A549 treated with AZD9567 at 1 μM for 4 hours (cell line): Measurements from ENCODE around the gene FMO2. TPM values are rescaled to one million over a fixed set of nuclear protein-coding genes. Genes with fewer than 3 reads are reported as not detected.

ENCODE experiments used
- total RNA-seq: library from RNA; stranded (reverse); fragments of 200-300 nt; extraction: Qiagen RNA extraction; gene quantifications from 5 replicates; pipeline ENCODE4 v1.2.3, GENCODE V29; 2022; ENCODE audit not compliant: insufficient read depth

FMO2 gene, protein sequence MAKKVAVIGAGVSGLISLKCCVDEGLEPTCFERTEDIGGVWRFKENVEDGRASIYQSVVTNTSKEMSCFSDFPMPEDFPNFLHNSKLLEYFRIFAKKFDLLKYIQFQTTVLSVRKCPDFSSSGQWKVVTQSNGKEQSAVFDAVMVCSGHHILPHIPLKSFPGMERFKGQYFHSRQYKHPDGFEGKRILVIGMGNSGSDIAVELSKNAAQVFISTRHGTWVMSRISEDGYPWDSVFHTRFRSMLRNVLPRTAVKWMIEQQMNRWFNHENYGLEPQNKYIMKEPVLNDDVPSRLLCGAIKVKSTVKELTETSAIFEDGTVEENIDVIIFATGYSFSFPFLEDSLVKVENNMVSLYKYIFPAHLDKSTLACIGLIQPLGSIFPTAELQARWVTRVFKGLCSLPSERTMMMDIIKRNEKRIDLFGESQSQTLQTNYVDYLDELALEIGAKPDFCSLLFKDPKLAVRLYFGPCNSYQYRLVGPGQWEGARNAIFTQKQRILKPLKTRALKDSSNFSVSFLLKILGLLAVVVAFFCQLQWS
- not detected in 5 replicates for total RNA-seq

DNA sequence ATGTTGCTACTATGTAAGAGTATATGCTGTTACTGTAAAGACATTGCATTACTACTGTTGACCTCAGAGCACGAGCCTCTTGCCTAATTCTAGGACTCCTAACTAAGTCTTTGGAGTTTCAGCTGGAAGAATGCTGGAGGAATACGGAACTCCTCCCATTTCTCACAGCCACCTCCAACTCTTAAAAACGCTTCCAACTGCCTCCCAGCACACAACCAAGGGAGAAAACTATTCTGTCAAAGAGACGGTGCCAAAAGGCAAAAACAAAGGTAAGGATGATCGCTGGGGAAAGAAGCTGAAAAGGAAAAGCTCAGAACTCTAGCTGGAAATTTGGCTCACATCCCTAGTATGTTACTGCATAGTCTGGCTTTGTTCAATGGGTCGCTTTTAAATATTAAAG, at the start of gene FMO2:
TSS of gene FMO2 (plus strand) at position 210 of the 400 bp plus-strand sequence. CDS start 414 bp downstream, outside the sequence.

DNA sequence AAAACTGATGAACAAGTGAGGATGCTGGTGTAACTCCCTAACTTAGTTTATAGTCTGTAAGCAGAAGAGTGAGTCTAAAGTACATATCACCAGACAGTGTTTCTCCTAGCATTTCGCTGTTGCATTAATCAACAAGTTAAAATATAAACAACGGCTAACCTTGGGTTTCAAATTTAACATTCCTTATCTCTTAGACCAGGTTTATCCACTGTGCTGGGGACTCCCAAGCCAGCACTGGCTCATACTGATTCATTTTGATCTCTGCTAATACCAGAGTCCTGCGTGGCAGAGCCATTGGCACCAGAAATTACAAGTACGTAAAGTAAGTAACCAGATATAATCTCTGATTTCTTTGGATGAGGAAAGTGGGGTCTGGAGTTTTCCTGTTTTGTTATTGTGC, 63.2 kb downstream of the FMO2 start, which contains the start of gene FMO1:
TSS of gene FMO1 (plus strand) at position 193 of the 400 bp plus-strand sequence. CDS start 9,594 bp downstream, outside the sequence.

Other genes with a start within 250 kb of the FMO2 start
- gene MROH9, start 249.8 kb upstream of the FMO2 start, total RNA-seq: not detected in 5 replicates
- gene FMO3, start 94.4 kb upstream of the FMO2 start, total RNA-seq: not detected in 5 replicates
- gene FMO1, start 63.2 kb downstream of the FMO2 start, total RNA-seq: not detected in 5 replicates
- 0.28 to 0.45 TPM (median 0.35 TPM) in 4 of 5 replicates, not detected in the other for gene FMO4, start 128.9 kb downstream of the FMO2 start, total RNA-seq